Ascending aorta (tissue), 2 donors: ENCODE measurements around the gene INVS. TPM values are rescaled to one million over a fixed set of nuclear protein-coding genes. Genes with fewer than 3 reads are reported as not detected.

Source experiments
- DNase-seq, 2 donors: peaks; one replicate each; pipeline ENCODE4 v3.0.0-alpha.2; 2019; ENCODE audit warnings: low spot score in 2 of 2
- H3K27ac ChIP-seq, 2 donors: fragments of 200-600 bp; sonication (generic); one replicate each; pipeline ENCODE4 v1.5.1; 2016 to 2017; ENCODE audit warnings: mild to moderate bottlenecking in 1 of 2
- H3K27me3 ChIP-seq: fragments of 200-600 bp; sonication (generic); one replicate; pipeline ENCODE4 v1.5.1; 2017
- H3K36me3 ChIP-seq, 2 donors: fragments of 200-600 bp; sonication (generic); one replicate each; pipeline ENCODE4 v1.5.1; 2016
- H3K4me1 ChIP-seq, 2 donors: fragments of 200-600 bp; sonication (generic); one replicate each; pipeline ENCODE4 v1.5.1; 2016 to 2017; ENCODE audit warnings: mild to moderate bottlenecking in 1 of 2
- H3K4me3 ChIP-seq, 2 donors: fragments of 200-600 bp; sonication (generic); one replicate each; pipeline ENCODE4 v1.5.1; 2016 to 2017; ENCODE audit warnings: mild to moderate bottlenecking in 1 of 2
- H3K9me3 ChIP-seq, 2 donors: fragments of 200-600 bp; sonication (generic); one replicate each; pipeline ENCODE4 v1.5.1; 2016
- intact Hi-C: fragments of 100-400 bp; cut with DNase I; formaldehyde crosslinking; loops from one replicate; pipeline ENCODE4 v1.15.1; 2023
- total RNA-seq: library from RNA; depleted of rRNA; stranded (reverse); fragments of >200 nt; gene quantifications from one replicate; pipeline ENCODE4 v1.1.0, GENCODE V29; 2016
- TF ChIP-seq, protein P1 (sequence below), 3 experiments: fragments of 200-600 bp in 2 of 3; fragments of 450-650 bp in 1 of 3; sonication (generic) in 2 of 3; IDR thresholded peaks; one replicate each; pipeline ENCODE4 v1.5.1; 2016 to 2019; ENCODE audit warnings: antibody characterized with exemption in 3 of 3, mild to moderate bottlenecking in 1 of 3, moderate library complexity in 1 of 3

Gene INVS
- total RNA-seq, 1 donor from 2014 or later = 8.5 TPM

DNA sequence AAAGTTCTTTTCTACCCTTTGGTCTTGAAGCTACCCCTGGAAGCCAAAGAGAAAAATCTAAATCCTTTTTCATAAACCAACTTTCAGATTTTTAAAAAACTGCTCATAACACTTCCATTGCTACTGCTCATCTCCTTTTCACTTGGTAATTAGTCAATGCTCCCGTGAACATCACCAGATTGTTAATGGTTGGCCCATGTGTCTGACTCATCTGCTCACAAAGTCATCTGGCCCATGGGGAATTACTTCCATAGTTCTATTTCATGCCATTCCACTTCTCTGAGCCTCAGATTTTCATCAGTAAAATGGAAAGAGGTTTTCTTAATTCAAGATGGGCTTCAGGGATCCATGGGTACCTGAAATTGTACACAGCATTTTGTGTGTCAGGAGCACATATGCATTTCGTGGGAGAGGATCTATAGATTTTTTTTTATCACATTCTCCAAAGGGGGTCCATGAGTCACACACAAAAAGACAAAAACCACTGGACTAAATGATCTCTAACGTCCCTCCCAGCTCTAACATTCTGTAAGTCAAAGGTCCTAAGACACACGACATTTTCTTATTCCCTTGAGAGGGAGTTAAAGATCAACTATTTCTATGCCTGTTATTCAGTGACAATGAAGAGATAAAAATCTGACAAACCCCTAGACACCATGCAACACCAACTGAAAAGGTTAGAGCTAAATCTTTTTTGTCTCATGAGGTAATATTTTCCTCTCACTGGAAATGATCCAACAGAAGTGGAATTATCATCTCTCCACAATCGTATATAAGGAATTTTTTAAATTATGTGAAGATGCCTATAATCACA is 178.3 kb downstream of the INVS start:
- Histone ChIP-seq H3K4me3 (no peak overlapping the region), H3K4me1 (no peaks in the 10 kb centered on the region), H3K36me3 (peaks cover 9 to 23% of the 10 kb centered on the region in 2 donors), H3K27me3 (no peaks in the 10 kb centered on the region), H3K27ac (no peak overlapping the region), H3K9me3 (no peaks in the 10 kb centered on the region)
- intact Hi-C loops = no loop called here
- no peak for DNase-seq
- TF ChIP-seq, protein P1, sequence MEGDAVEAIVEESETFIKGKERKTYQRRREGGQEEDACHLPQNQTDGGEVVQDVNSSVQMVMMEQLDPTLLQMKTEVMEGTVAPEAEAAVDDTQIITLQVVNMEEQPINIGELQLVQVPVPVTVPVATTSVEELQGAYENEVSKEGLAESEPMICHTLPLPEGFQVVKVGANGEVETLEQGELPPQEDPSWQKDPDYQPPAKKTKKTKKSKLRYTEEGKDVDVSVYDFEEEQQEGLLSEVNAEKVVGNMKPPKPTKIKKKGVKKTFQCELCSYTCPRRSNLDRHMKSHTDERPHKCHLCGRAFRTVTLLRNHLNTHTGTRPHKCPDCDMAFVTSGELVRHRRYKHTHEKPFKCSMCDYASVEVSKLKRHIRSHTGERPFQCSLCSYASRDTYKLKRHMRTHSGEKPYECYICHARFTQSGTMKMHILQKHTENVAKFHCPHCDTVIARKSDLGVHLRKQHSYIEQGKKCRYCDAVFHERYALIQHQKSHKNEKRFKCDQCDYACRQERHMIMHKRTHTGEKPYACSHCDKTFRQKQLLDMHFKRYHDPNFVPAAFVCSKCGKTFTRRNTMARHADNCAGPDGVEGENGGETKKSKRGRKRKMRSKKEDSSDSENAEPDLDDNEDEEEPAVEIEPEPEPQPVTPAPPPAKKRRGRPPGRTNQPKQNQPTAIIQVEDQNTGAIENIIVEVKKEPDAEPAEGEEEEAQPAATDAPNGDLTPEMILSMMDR (IDR thresholded peaks at IDR 0.05) = no peak

DNA sequence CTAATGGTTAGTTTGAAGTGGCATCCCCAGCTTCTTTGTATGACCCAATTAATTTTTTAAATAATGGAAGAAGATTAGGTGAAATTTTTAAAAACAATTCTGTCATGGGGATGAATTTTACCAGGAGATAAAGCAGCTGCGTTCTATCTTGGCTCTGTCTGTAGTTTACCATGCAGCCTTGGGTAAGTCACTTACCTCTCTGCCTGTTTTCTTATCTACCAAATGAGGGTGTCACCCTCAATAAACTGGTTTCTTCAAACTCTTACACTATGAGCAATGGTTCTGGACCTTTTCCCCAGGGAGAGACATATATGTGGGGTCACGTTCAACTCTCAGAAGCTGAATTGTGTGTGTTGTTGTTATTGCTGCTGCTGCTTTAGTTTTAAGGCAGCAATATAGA is 182.0 kb downstream of the INVS start:
- no peaks in the 10 kb centered on the region for H3K4me1 ChIP-seq
- no peak overlapping the region for H3K27ac ChIP-seq
- TF ChIP-seq, protein P1 (IDR thresholded peaks at IDR 0.05) = no peak
- peaks cover 23 to 39% of the 10 kb centered on the region in 2 donors for H3K36me3 ChIP-seq
- no peak overlapping the region for H3K4me3 ChIP-seq
- DNase-seq = no peak
- H3K9me3 ChIP-seq = peaks cover 0 to 5% of the 10 kb centered on the region in 2 donors
- intact Hi-C loops = no loop called here
- no peaks in the 10 kb centered on the region for H3K27me3 ChIP-seq

DNA sequence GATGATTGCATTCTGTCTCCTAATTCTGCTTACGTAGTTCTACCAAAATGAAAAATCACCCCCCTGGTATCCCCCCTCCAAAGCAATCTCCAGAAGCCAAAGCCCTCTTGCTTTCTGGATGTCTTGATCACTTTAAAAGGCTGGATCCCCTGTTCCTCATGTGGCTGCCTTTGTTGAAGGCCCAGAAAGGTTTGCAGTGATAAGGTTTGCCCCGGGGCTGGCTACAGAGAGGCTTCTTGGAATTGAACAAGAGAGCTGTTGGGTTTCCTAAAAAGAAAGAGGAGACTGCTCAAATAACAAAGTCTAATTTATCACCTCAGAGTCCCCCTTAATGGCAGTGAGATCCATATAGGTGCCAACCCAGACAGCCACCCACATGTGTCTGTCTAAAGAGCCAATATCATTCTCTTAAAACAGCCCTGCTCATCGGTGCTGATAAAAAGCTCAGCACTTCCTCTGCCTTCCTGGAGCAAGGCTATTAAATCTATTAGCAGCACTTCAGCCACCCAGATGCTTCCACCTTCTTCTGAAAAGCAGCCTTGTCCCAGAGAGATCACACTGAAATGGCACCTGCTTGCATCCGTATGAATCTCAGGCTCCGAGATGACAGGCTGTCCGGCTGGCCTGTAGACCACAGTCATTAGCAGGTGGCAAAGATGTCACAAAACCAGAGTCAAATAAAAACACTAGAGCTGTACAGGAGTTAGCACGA is 182.8 kb downstream of the INVS start:
- H3K4me3 ChIP-seq = no peak overlapping the region
- TF ChIP-seq, protein P1 (IDR thresholded peaks at IDR 0.05) = no peak
- intact Hi-C loops = no loop called here
- DNase-seq = no peak
- no peaks in the 10 kb centered on the region for H3K27me3 ChIP-seq
- H3K36me3 ChIP-seq = peaks cover 23 to 47% of the 10 kb centered on the region in 2 donors
- no peak overlapping the region for H3K27ac ChIP-seq
- peaks cover 0 to 5% of the 10 kb centered on the region in 2 donors for H3K9me3 ChIP-seq
- no peaks in the 10 kb centered on the region for H3K4me1 ChIP-seq

DNA sequence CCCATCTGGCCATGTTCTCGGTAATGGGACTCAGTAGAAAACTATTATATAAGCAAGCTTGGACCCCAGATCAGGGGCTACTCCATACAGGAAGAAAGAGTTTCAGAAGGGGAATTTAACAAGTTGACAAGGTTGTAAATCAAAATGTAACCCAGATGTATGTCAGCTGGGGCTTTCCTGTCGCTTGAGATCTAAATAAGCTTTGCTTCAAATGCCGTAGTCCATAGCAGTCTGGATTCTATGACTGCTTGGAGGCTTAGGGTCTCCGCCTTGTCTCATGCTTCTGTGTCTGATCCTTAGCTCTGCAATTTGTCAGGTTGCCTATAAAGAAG is 183.3 kb downstream of the INVS start:
- no peaks in the 10 kb centered on the region for H3K27me3 ChIP-seq
- no peak overlapping the region for H3K4me3 ChIP-seq
- DNase-seq = no peak
- H3K9me3 ChIP-seq = peaks cover 0 to 5% of the 10 kb centered on the region in 2 donors
- no peak overlapping the region for H3K27ac ChIP-seq
- intact Hi-C loops = no loop called here
- TF ChIP-seq, protein P1 (IDR thresholded peaks at IDR 0.05) = no peak
- peaks cover 26 to 52% of the 10 kb centered on the region in 2 donors for H3K36me3 ChIP-seq
- no peaks in the 10 kb centered on the region for H3K4me1 ChIP-seq

DNA sequence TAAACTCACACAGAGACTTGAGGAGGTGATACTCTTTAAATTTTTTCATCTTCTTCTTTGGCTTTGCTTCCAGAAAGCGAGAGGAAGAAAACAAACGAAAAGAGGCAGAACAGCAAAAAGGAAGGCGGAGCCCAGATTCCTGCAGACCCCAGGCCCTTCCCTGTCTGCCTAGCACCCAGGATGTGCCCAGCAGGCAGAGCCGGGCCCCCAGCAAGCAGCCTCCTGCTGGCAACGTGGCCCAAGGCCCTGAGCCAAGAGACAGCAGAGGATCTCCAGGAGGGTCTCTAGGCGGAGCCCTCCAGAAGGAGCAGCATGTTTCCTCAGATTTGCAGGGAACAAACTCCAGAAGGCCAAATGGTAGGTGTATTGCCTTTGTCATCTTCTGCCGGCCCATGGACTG is 185.2 kb downstream of the INVS start:
- no peak for DNase-seq
- intact Hi-C loops = no loop called here
- H3K4me1 ChIP-seq = no peaks in the 10 kb centered on the region
- TF ChIP-seq, protein P1 (IDR thresholded peaks at IDR 0.05) = no peak
- no peak overlapping the region for H3K4me3 ChIP-seq
- no peaks in the 10 kb centered on the region for H3K27me3 ChIP-seq
- no peak overlapping the region for H3K27ac ChIP-seq
- peaks cover 29 to 67% of the 10 kb centered on the region in 2 donors for H3K36me3 ChIP-seq
- H3K9me3 ChIP-seq = peaks cover 0 to 5% of the 10 kb centered on the region in 2 donors
